SIG-M5 treated with dmso at 0.1 percent for 504 hours (cell line): ENCODE data around the gene CYP3A4.
"Not testable (repeated sequence)": the region's sequence is repeated elsewhere in the genome, so short reads cannot be mapped to it uniquely, and the experiment has no call there.

Source experiments
- DNase-seq: peaks from one replicate; lab custom pipeline; 2025; ENCODE audit not compliant: unreplicated experiment; lab: John Stamatoyannopoulos, UW

The CYP3A4 gene

GRCh38 chr7:99793443-99793842 is 9.5 kb upstream of the CYP3A4 start:
- DNase-seq: no peak

GRCh38 chr7:99792967-99793366 is 9.0 kb upstream of the CYP3A4 start:
- DNase-seq: no peak

GRCh38 chr7:99791667-99792369 is 7.8 kb upstream of the CYP3A4 start:
- no peak for DNase-seq

GRCh38 chr7:99791021-99791420 is 7.0 kb upstream of the CYP3A4 start:
- DNase-seq: no peak

GRCh38 chr7:99790407-99790806 is 6.4 kb upstream of the CYP3A4 start:
- DNase-seq: no peak

- DNase-seq: no peak
These were observed 5.6 kb upstream of the CYP3A4 start for GRCh38 chr7:99789441-99790070.

- no peak for DNase-seq
These were observed 4.6 kb upstream of the CYP3A4 start for GRCh38 chr7:99788554-99788953.

GRCh38 chr7:99786726-99787335 is 2.8 kb upstream of the CYP3A4 start:
- no peak for DNase-seq

GRCh38 chr7:99785654-99786053 is 1.7 kb upstream of the CYP3A4 start:
- not testable (repeated sequence) for DNase-seq

- no peak for DNase-seq
These were observed 1.7 kb downstream of the CYP3A4 start for GRCh38 chr7:99782012-99782953.

GRCh38 chr7:99780588-99780987 is 3.4 kb downstream of the CYP3A4 start:
- DNase-seq: no peak

- no peak for DNase-seq
These were observed 4.0 kb downstream of the CYP3A4 start for GRCh38 chr7:99779949-99780348.

GRCh38 chr7:99778880-99779279 is 5.1 kb downstream of the CYP3A4 start:
- DNase-seq: no peak

GRCh38 chr7:99773395-99773794 is 10.6 kb downstream of the CYP3A4 start:
- DNase-seq: not testable (repeated sequence)

- DNase-seq: no peak
These were observed 11.4 kb downstream of the CYP3A4 start for GRCh38 chr7:99772565-99772964.

GRCh38 chr7:99769494-99769893 is 14.5 kb downstream of the CYP3A4 start:
- not testable (repeated sequence) for DNase-seq

- DNase-seq: no peak
These were observed 15.5 kb downstream of the CYP3A4 start for GRCh38 chr7:99768471-99768870.

- DNase-seq: no peak
These were observed 16.3 kb downstream of the CYP3A4 start for GRCh38 chr7:99767662-99768061.

GRCh38 chr7:99766484-99767099 is 17.4 kb downstream of the CYP3A4 start:
- DNase-seq: no peak

GRCh38 chr7:99764478-99764877 is 19.5 kb downstream of the CYP3A4 start:
- DNase-seq: no peak
